Suprapubic skin (tissue), 4 donors: ENCODE results near the gene CCDC57. TPM values are rescaled to one million over a fixed set of nuclear protein-coding genes. Genes with fewer than 3 reads are reported as not detected.

ENCODE experiments used
- DNase-seq, 2 donors: peaks; one replicate each; pipeline ENCODE4 v3.0.0-alpha.2; 2019; ENCODE audit warnings: low spot score in 2 of 2
- H3K27ac ChIP-seq: fragments of 200-600 bp; sonication (generic); one replicate; pipeline ENCODE4 v1.5.1; 2019
- H3K27me3 ChIP-seq: fragments of 200-600 bp; sonication (generic); one replicate; pipeline ENCODE4 v1.5.1; 2019
- H3K36me3 ChIP-seq: fragments of 200-600 bp; sonication (generic); one replicate; pipeline ENCODE4 v1.5.1; 2019
- H3K4me1 ChIP-seq: fragments of 200-600 bp; sonication (generic); one replicate; pipeline ENCODE4 v1.5.1; 2019
- H3K4me3 ChIP-seq: fragments of 200-600 bp; sonication (generic); one replicate; pipeline ENCODE4 v1.5.1; 2019; ENCODE audit warnings: mild to moderate bottlenecking
- H3K9me3 ChIP-seq: fragments of 200-600 bp; sonication (generic); one replicate; pipeline ENCODE4 v1.5.1; 2019
- CTCF ChIP-seq, 2 donors: fragments of 200-600 bp in 1 of 2; fragments of 450-650 bp in 1 of 2; sonication (generic) in 1 of 2; IDR thresholded peaks; one replicate each; pipeline ENCODE4 v1.5.1; 2016 to 2019; ENCODE audit warnings: antibody characterized with exemption in 2 of 2, mild to moderate bottlenecking in 1 of 2, moderate library complexity in 1 of 2
- EP300 ChIP-seq: sonication (generic); formaldehyde crosslinking; IDR thresholded peaks from one replicate; pipeline ENCODE4 v1.6.1; 2017; ENCODE audit warnings: antibody characterized with exemption
- POLR2A ChIP-seq, 2 donors: fragments of 450-650 bp; IDR thresholded peaks; one replicate each; pipeline ENCODE4 v1.6.1; 2017; ENCODE audit warnings: antibody characterized with exemption in 2 of 2, mild to moderate bottlenecking in 2 of 2, moderate library complexity in 2 of 2
- POLR2AphosphoS5 ChIP-seq, 3 donors: sonication (generic); formaldehyde crosslinking; IDR thresholded peaks; one replicate each; pipeline ENCODE4 v1.6.1; 2017; ENCODE audit warnings: antibody characterized with exemption in 3 of 3
- WGBS: methylation state at CpG from one replicate; pipeline ENCODE4 v1.1.5; 2018; 5-methylcytosine and 5-hydroxymethylcytosine counted together
- total RNA-seq, 4 donors: library from RNA; depleted of rRNA; stranded (reverse); fragments of >200 nt; gene quantifications; one replicate each; pipeline ENCODE4 v1.1.0, GENCODE V29; 2016

CCDC57 gene
- total RNA-seq, 4 donors from 2014 or later = 16.1 to 29.8 (median 20.3) TPM

- Histone ChIP-seq H3K4me1 (no peaks in the 10 kb centered on the region), H3K9me3 (no peaks in the 10 kb centered on the region), H3K36me3 (peaks cover 100% of the 10 kb centered on the region), H3K27ac (no peak overlapping the region), H3K4me3 (no peak overlapping the region), H3K27me3 (no peaks in the 10 kb centered on the region)
- WGBS = 89% methylated on average over 22 of the region's 49 CpGs
- TF ChIP-seq CTCF (IDR thresholded peaks at IDR 0.05) = no peak
- no peak for TF ChIP-seq POLR2AphosphoS5 (IDR thresholded peaks at IDR 0.05)
- TF ChIP-seq EP300 = no peak
- no peak for TF ChIP-seq POLR2A (IDR thresholded peaks at IDR 0.05)
- no peak for DNase-seq
These were observed 127.4 kb downstream of the CCDC57 start for GRCh38 chr17:82085031-82085861.

GRCh38 chr17:82084373-82085030, 128.1 kb downstream of the CCDC57 start:
- no peak for DNase-seq
- no peaks in the 10 kb centered on the region for H3K4me1 ChIP-seq
- H3K27ac ChIP-seq = no peak overlapping the region
- H3K9me3 ChIP-seq = no peaks in the 10 kb centered on the region
- TF ChIP-seq POLR2AphosphoS5 (IDR thresholded peaks at IDR 0.05) (no peak), POLR2A (IDR thresholded peaks at IDR 0.05) (no peak), EP300 (no peak), CTCF (IDR thresholded peaks at IDR 0.05) (no peak)
- H3K4me3 ChIP-seq = no peak overlapping the region
- H3K36me3 ChIP-seq = peaks cover 100% of the 10 kb centered on the region
- 95% methylated on average over 23 of the region's 31 CpGs for WGBS
- no peaks in the 10 kb centered on the region for H3K27me3 ChIP-seq

- TF ChIP-seq EP300 = no peak
- no peak for TF ChIP-seq POLR2AphosphoS5 (IDR thresholded peaks at IDR 0.05)
- no peak for TF ChIP-seq CTCF (IDR thresholded peaks at IDR 0.05)
- TF ChIP-seq POLR2A (IDR thresholded peaks at IDR 0.05) = no peak
- Histone ChIP-seq H3K27me3 (no peaks in the 10 kb centered on the region), H3K27ac (no peak overlapping the region), H3K4me3 (no peak overlapping the region), H3K4me1 (no peaks in the 10 kb centered on the region), H3K36me3 (peaks cover 100% of the 10 kb centered on the region), H3K9me3 (no peaks in the 10 kb centered on the region)
- no peak for DNase-seq
- 89% methylated on average over 14 of the region's 55 CpGs for WGBS
These were observed 128.9 kb downstream of the CCDC57 start for GRCh38 chr17:82083533-82084359.

GRCh38 chr17:82083009-82083408, 129.6 kb downstream of the CCDC57 start:
- TF ChIP-seq POLR2A (IDR thresholded peaks at IDR 0.05) (no peak), CTCF (IDR thresholded peaks at IDR 0.05) (no peak), POLR2AphosphoS5 (IDR thresholded peaks at IDR 0.05) (no peak), EP300 (no peak)

More at GRCh38 chr17:82083009-82083408, 129.6 kb downstream of the CCDC57 start:
- H3K4me1 ChIP-seq = peaks cover 4% of the 10 kb centered on the region
- no peak overlapping the region for H3K27ac ChIP-seq
- no peaks in the 10 kb centered on the region for H3K27me3 ChIP-seq
- no peak for DNase-seq
- peaks cover 99% of the 10 kb centered on the region for H3K36me3 ChIP-seq
- no peaks in the 10 kb centered on the region for H3K9me3 ChIP-seq
- H3K4me3 ChIP-seq = no peak overlapping the region
- WGBS = 80% methylated on average over 3 of the region's 24 CpGs
